HepG2 (cell line): ENCODE results near the gene ALG5. TPM values are rescaled to one million over a fixed set of nuclear protein-coding genes. Genes with fewer than 3 reads are reported as not detected.
A peak's percentile ranks its signal among the peaks of the same experiment; 100 is the strongest.

Source experiments
- GTF2F1 ChIP-seq: fragments of 150-350 bp; IDR thresholded peaks from 2 replicates; pipeline ENCODE4 v1.6.1; 2014; ENCODE audit warnings: low read length
- HINFP ChIP-seq: sonication (generic); formaldehyde crosslinking; IDR thresholded peaks from 2 replicates; pipeline ENCODE4 v1.4.0; 2020; ENCODE audit warnings: low read depth, mild to moderate bottlenecking, missing genetic modification reagents
- HMGXB3 ChIP-seq: sonication (generic); formaldehyde crosslinking; IDR thresholded peaks from 2 replicates; pipeline ENCODE4 v1.4.0; 2020; ENCODE audit warnings: missing genetic modification reagents, borderline replicate concordance
- IRF9 ChIP-seq: sonication (generic); formaldehyde crosslinking; IDR thresholded peaks from 2 replicates; pipeline ENCODE4 v1.8.0; 2022; ENCODE audit warnings: missing genetic modification reagents, mild to moderate bottlenecking, borderline replicate concordance
- MED1 ChIP-seq: sonication (generic); formaldehyde crosslinking; IDR thresholded peaks from 2 replicates; pipeline ENCODE4 v1.4.0; 2020; ENCODE audit warnings: missing genetic modification reagents
- PRDM10 ChIP-seq: sonication (generic); formaldehyde crosslinking; IDR thresholded peaks from 2 replicates; pipeline ENCODE4 v1.4.0; 2020; ENCODE audit warnings: low read depth, missing genetic modification reagents
- RNF219 ChIP-seq: sonication (generic); formaldehyde crosslinking; IDR thresholded peaks from 2 replicates; pipeline ENCODE4 v1.5.0; 2020; ENCODE audit warnings: mild to moderate bottlenecking, missing genetic modification reagents
- ZBTB37 ChIP-seq: sonication (generic); formaldehyde crosslinking; IDR thresholded peaks from 2 replicates; pipeline ENCODE4 v1.4.0; 2020; ENCODE audit warnings: mild to moderate bottlenecking, missing genetic modification reagents
- ZBTB44 ChIP-seq: sonication (generic); formaldehyde crosslinking; IDR thresholded peaks from 2 replicates; pipeline ENCODE4 v1.4.0; 2020; ENCODE audit warnings: missing genetic modification reagents
- ZFP82 ChIP-seq: sonication (generic); formaldehyde crosslinking; IDR thresholded peaks from 2 replicates; pipeline ENCODE4 v1.5.1; 2020; ENCODE audit warnings: mild to moderate bottlenecking, missing genetic modification reagents, borderline replicate concordance
- polyA plus RNA-seq, 8 experiments: library from polyadenylated mRNA; depleted of rRNA in 3 of 8; stranded (reverse) in 7 of 8; unstranded in 1 of 8; fragments of >200 nt; fragmentation: Illumina TruSeq in 4 of 8; extraction: Trizol in 4 of 8; gene quantifications; 2 replicates each; pipeline versions ENCODE4 v1.2.1 to v1.2.3, GENCODE V29; 2011 to 2016; ENCODE audit warnings: low read depth in 4 of 8, missing spikeins in 1 of 8, mixed read lengths in 1 of 8; ENCODE audit not compliant: insufficient read depth in 1 of 8
- total RNA-seq, 5 experiments: library from RNA; depleted of rRNA; stranded (reverse); fragments of >200 nt; fragmentation: Illumina TruSeq; extraction: Trizol; gene quantifications; 2 replicates each; pipeline ENCODE4 v1.2.3, GENCODE V29; 2016; ENCODE audit warnings: low read depth in 1 of 5

Gene ALG5
- total and polyA plus RNA-seq, 2 of the 13 experiments (the other 11 are each of a cell fraction or from before 2014, with no cell fraction given) = 27.8 to 51.1 TPM

- peak; percentile 49; the same call in 1 of the 2 replicates for TF ChIP-seq ZBTB44
- no peak for TF ChIP-seq HINFP
- no peak for TF ChIP-seq HMGXB3 (CRISPR knock-in tag)
- no peak for TF ChIP-seq RNF219 (CRISPR knock-in tag)
- peak; percentile 54; the same call in 1 of the 2 replicates for TF ChIP-seq IRF9 (CRISPR knock-in tag)
- TF ChIP-seq ZBTB37 = no peak
- no peak for TF ChIP-seq PRDM10 (CRISPR knock-in tag)
- peak; percentile 84; the same call in 1 of the 2 replicates for TF ChIP-seq ZFP82 (CRISPR knock-in tag)
- peak; percentile 81 for TF ChIP-seq MED1 (CRISPR knock-in tag)
- TF ChIP-seq GTF2F1 = no peak
Observed at GRCh38 chr13:36999054-36999714, at the start of gene ALG5 (continued).
